ENCODE results near the gene PRKCI.

The PRKCI gene

DNA sequence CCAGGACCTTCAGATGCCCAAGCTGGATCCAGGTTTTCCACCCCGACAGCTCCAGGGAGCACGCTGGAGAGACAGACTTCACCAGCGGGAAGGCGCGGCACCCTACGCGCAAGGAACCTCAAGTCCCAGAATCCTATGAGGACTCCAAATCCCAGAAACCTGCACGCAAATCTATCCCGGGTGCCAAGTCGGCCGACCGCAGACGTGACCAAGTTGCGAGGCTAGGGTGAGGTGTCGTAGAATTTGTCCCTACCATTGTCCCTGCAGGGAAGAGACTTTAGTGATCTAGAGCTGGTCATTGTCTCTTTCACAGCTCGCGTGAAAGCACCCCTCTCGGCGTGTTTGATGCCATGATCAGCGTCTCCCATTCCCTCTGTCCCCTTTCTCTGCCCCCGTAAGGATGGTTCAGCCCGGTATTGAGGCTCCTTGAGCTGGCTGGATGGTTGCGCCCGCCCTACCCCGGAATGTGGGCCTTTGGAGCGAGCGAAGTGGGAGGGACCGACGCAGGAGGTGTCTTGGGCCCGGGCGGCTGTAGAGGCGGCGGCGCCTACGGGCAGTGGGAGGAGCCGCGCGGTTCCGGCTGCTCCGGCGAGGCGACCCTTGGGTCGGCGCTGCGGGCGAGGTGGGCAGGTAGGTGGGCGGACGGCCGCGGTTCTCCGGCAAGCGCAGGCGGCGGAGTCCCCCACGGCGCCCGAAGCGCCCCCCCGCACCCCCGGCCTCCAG lies at the start of gene PRKCI:
TSS of gene PRKCI (plus strand) at position 501 of the 723 bp plus-strand sequence. CDS start 246 bp downstream, outside the sequence.
- peak; percentile 98 for DNase-seq (ENCODE audit: low spot score)
- TF ChIP-seq, protein P1, sequence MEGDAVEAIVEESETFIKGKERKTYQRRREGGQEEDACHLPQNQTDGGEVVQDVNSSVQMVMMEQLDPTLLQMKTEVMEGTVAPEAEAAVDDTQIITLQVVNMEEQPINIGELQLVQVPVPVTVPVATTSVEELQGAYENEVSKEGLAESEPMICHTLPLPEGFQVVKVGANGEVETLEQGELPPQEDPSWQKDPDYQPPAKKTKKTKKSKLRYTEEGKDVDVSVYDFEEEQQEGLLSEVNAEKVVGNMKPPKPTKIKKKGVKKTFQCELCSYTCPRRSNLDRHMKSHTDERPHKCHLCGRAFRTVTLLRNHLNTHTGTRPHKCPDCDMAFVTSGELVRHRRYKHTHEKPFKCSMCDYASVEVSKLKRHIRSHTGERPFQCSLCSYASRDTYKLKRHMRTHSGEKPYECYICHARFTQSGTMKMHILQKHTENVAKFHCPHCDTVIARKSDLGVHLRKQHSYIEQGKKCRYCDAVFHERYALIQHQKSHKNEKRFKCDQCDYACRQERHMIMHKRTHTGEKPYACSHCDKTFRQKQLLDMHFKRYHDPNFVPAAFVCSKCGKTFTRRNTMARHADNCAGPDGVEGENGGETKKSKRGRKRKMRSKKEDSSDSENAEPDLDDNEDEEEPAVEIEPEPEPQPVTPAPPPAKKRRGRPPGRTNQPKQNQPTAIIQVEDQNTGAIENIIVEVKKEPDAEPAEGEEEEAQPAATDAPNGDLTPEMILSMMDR (conservative IDR thresholded peaks at IDR 0.05; ENCODE audit: low read depth), result no peak
- H3K27ac ChIP-seq, result peak within 1 kb of the TSS; percentile 88
- CTCF ChIA-PET, result interaction anchor here (0.7 to 1.3 kb wide), 2 partner anchors 11 to 647 kb away, joined by 3 to 4 read pairs; no protein-coding TSS in a partner anchor
- POLR2A ChIA-PET (ENCODE audit: low non-redundant PET), result no interaction called here

- TF ChIP-seq, protein P1 (conservative IDR thresholded peaks at IDR 0.05; ENCODE audit: low read depth), result no peak
- ChIA-PET POLR2A (ENCODE audit: low non-redundant PET) (no interaction called here), CTCF (interaction anchor here (0.7 kb wide), 2 partner anchors 10 to 178 kb away, joined by 3 read pairs; no protein-coding TSS in a partner anchor)
- DNase-seq (ENCODE audit: low spot score), result no peak
- no peak overlapping the region for H3K27ac ChIP-seq
Measured at GRCh38 chr3:170178651-170179050, 43.6 kb upstream of the PRKCI start.

DNA sequence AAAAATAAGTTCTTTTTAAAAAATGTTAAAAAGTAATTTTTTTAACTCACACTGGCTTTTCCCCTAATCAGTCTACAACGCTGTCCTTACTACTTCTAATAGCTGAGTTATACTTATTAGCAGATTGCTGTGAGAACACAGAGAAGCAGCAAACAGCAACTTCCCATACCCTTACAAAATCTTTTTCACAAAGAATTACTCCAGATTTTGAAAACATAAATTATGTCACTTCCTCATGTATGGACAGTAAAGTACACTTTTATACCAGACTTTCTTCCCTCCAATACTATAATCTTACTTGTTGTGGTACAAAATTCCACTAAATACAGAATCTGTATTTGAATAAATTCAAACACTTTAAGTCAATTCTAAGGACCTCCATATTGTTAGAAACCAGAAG lies 42.8 kb upstream of the PRKCI start:
- CTCF ChIA-PET, result no interaction called here
- DNase-seq (ENCODE audit: low spot score), result no peak
- TF ChIP-seq, protein P1 (conservative IDR thresholded peaks at IDR 0.05; ENCODE audit: low read depth), result no peak
- no peak overlapping the region for H3K27ac ChIP-seq
- POLR2A ChIA-PET (ENCODE audit: low non-redundant PET), result no interaction called here

- CTCF ChIA-PET, result interaction anchor here (0.6 kb wide), 1 partner anchor 9 kb away, joined by 6 read pairs; no protein-coding TSS in a partner anchor
Measured at GRCh38 chr3:170180079-170180907, 41.9 kb upstream of the PRKCI start.

GRCh38 chr3:170180908-170181885 lies 41.0 kb upstream of the PRKCI start, which contains the start of gene PHC3:
Gene PHC3, minus strand, starts transcription at chr3:170181733. Its CDS starts 18 bp downstream, at chr3:170181715.
- POLR2A ChIA-PET (ENCODE audit: low non-redundant PET), result no interaction called here
- DNase-seq (ENCODE audit: low spot score), result peak; percentile 98
- CTCF ChIA-PET, result interaction anchor here (0.8 to 1.2 kb wide), 2 partner anchors 9 to 15 kb away, joined by 3 to 4 read pairs; no protein-coding TSS in a partner anchor
- TF ChIP-seq, protein P1 (conservative IDR thresholded peaks at IDR 0.05; ENCODE audit: low read depth), result no peak
- H3K27ac ChIP-seq, result peak within 1 kb of the TSS; percentile 89

More at GRCh38 chr3:170180079-170180907, 41.9 kb upstream of the PRKCI start:
- TF ChIP-seq, protein P1 (conservative IDR thresholded peaks at IDR 0.05; ENCODE audit: low read depth), result no peak
- H3K27ac ChIP-seq, result peak overlapping the region; percentile 89
- POLR2A ChIA-PET (ENCODE audit: low non-redundant PET), result no interaction called here
- DNase-seq (ENCODE audit: low spot score), result peak; percentile 31

Measured in RWPE1 (cell line).